Activated CD4-positive, alpha-beta T cell treated with anti-CD3 and anti-CD28 coated beads, Interleukin-2, amount 10 ng/mL, durations not matched to agents 24 days and 14 days (primary cell): ENCODE results near the gene TOX2. TPM values are rescaled to one million over a fixed set of nuclear protein-coding genes. Genes with fewer than 3 reads are reported as not detected.

Experiments used
- DNase-seq: peaks from one replicate; pipeline ENCODE4 v3.0.0; 2022
- H3K27ac Mint-ChIP-seq: one replicate; pipeline ENCODE4 v1.8.0; 2022; ENCODE audit warnings: mild to moderate bottlenecking, mixed read lengths
- H3K27me3 Mint-ChIP-seq: one replicate; pipeline ENCODE4 v1.8.0; 2022; ENCODE audit warnings: mixed read lengths
- H3K36me3 Mint-ChIP-seq: one replicate; pipeline ENCODE4 v1.8.0; 2022; ENCODE audit warnings: low read depth, mild to moderate bottlenecking, mixed read lengths
- H3K4me1 Mint-ChIP-seq: one replicate; pipeline ENCODE4 v1.8.0; 2021; ENCODE audit warnings: mixed read lengths
- H3K4me3 Mint-ChIP-seq: one replicate; pipeline ENCODE4 v1.8.0; 2022; ENCODE audit warnings: mild to moderate bottlenecking, moderate library complexity, mixed read lengths
- H3K9me3 Mint-ChIP-seq: one replicate; pipeline ENCODE4 v1.8.0; 2021; ENCODE audit warnings: mixed read lengths
- intact Hi-C: fragments of 100-400 bp; cut with micrococcal nuclease; formaldehyde crosslinking; loops from one replicate; pipeline ENCODE4 v1.15.1; 2023
- total RNA-seq: library from RNA; stranded (reverse); gene quantifications from 2 replicates; pipeline ENCODE4 v1.2.3, GENCODE V29; 2022

TOX2 gene
- total RNA-seq, 1 donor from 2014 or later: 2.6 TPM

- Mint-ChIP-seq H3K27me3 (peaks cover 20% of the 10 kb centered on the region), H3K27ac (no peak overlapping the region), H3K4me3 (no peak overlapping the region), H3K4me1 (peaks cover 9% of the 10 kb centered on the region), H3K9me3 (no peaks in the 10 kb centered on the region), H3K36me3 (no peaks in the 10 kb centered on the region)
- DNase-seq: no peak
- intact Hi-C loops: no loop called here
Observed at GRCh38 chr20:44112889-44113617, 198.4 kb downstream of the TOX2 start.

GRCh38 chr20:44113618-44114376 is 199.1 kb downstream of the TOX2 start:
- Mint-ChIP-seq H3K4me1 (peaks cover 9% of the 10 kb centered on the region), H3K27ac (no peak overlapping the region), H3K36me3 (no peaks in the 10 kb centered on the region), H3K9me3 (no peaks in the 10 kb centered on the region), H3K27me3 (peaks cover 22% of the 10 kb centered on the region), H3K4me3 (no peak overlapping the region)
- intact Hi-C loops: no loop called here
- no peak for DNase-seq

GRCh38 chr20:44115181-44115580 is 200.5 kb downstream of the TOX2 start:
- DNase-seq: no peak
- H3K4me1 Mint-ChIP-seq: peaks cover 9% of the 10 kb centered on the region
- no peak overlapping the region for H3K27ac Mint-ChIP-seq
- no peaks in the 10 kb centered on the region for H3K36me3 Mint-ChIP-seq
- H3K4me3 Mint-ChIP-seq: no peak overlapping the region
- intact Hi-C loops: loop anchor here (5.0 kb wide), 1 partner anchor 197 kb away; the partner anchor contains the start of gene FITM2
- H3K27me3 Mint-ChIP-seq: peaks cover 25% of the 10 kb centered on the region
- no peaks in the 10 kb centered on the region for H3K9me3 Mint-ChIP-seq

DNA sequence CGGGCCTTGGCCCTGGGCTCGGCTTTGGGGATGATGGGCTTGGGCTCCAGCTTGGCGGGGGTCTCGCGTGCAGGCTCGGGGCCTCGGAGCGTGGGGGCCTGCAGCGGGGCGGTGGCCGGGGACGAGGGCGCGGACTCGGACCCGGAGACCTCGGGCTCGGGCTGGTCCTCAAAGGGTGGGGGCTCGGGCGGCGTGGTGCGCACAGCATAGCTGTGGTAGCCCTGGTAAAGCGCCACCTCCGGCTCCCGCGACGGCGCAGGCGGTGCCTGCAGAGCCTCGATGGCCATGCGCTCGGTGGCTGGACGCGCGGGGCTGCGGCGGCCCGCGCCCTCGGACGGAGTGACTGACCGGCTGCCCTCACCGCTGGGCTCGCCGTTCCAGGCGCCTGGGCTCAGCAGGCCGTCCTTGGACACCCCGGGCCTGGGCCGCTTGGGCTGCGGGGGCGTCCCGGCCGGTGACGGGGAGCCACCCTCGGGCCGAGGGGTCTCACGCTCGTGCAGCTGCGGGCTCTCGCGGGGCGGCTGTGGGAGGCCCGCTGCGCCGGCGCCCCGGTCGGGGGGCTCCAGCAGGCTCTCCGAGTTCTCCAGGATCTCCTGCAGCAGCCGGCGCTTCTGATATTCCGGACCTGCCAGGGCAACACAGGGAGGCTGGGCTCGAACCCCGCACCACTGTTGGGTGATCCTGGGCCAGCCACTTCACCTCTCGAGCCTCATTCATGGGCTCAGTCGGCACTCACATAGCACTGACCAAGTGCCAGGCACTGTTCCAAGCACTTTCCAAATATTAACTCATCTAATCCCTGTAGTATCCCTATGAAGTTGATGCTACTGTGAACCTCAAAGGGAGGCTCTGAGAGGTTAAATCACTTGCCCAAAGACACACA is 201.4 kb downstream of the TOX2 start:
- no peak for DNase-seq
- Mint-ChIP-seq H3K4me1 (peaks cover 9% of the 10 kb centered on the region), H3K27ac (no peak overlapping the region), H3K9me3 (no peaks in the 10 kb centered on the region), H3K36me3 (no peaks in the 10 kb centered on the region), H3K27me3 (peaks cover 26% of the 10 kb centered on the region), H3K4me3 (no peak overlapping the region)
- intact Hi-C loops: loop anchor here (1.0 to 5.0 kb wide), 2 partner anchors 74 to 196 kb away; partner anchors contain the start of gene FITM2

- intact Hi-C loops: loop anchor here (5.0 kb wide), 1 partner anchor 195 kb away; the partner anchor contains the start of gene FITM2
- H3K36me3 Mint-ChIP-seq: no peaks in the 10 kb centered on the region
Observed at GRCh38 chr20:44117296-44118184, 202.9 kb downstream of the TOX2 start.

DNA sequence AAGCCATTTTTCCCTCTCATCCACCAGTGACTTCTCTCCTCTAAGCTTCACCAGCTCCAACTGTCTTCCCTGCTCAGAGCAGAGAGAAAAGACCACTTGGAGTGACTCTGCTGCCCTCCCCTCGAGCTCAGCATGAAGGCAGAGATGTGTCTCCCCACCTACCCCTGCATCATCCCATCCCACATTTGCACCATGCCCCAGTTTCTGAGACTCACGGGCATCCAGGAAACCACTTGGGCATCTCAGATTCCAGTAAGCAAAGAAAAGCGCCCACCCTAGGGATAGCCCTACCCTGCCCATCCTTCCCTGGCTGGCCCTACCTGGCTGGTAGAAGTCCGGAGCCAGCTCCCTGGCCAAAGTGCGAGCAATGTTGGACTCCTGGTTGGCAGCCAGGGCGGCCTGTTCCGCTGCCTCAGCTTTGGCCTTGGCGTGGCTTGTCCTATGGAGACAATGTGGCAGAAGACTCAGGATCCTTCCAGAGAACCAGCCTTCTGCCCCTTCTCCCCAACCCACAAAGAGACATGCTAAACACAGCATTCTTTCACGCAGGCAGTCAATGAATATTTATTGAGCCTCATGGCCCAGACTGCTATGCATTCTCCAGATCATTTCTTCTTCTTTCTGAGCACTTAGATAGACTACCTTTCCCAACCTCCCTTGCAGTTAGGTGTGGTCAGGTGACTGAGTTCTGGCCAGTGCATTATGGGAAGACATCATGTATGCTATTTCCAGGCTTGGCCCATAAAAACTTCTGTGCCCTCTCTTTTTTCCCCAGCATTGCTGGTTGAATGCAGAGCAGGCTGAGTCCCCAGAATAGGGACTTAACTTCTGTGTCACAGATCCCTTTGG is 203.8 kb downstream of the TOX2 start:
- Mint-ChIP-seq H3K36me3 (no peaks in the 10 kb centered on the region), H3K4me3 (no peak overlapping the region), H3K27ac (no peak overlapping the region), H3K4me1 (peaks cover 9% of the 10 kb centered on the region), H3K9me3 (no peaks in the 10 kb centered on the region), H3K27me3 (peaks cover 36% of the 10 kb centered on the region)
- no peak for DNase-seq
- intact Hi-C loops: loop anchor here (5.0 kb wide), 1 partner anchor 194 kb away; the partner anchor contains the start of gene FITM2

More at GRCh38 chr20:44117296-44118184, 202.9 kb downstream of the TOX2 start:
- Mint-ChIP-seq H3K27me3 (peaks cover 29% of the 10 kb centered on the region), H3K4me3 (no peak overlapping the region), H3K27ac (no peak overlapping the region), H3K9me3 (no peaks in the 10 kb centered on the region), H3K4me1 (peaks cover 9% of the 10 kb centered on the region)
- DNase-seq: no peak

Other genes with a start within 250 kb of the TOX2 start
- gene MYBL2, start 247.7 kb upstream of the TOX2 start, total RNA-seq: 108 and 110 TPM in 2 replicates
- not detected in 2 replicates for gene GTSF1L, start 187.8 kb upstream of the TOX2 start, total RNA-seq